ENCODE results near the gene YTHDC2. TPM values are rescaled to one million over a fixed set of nuclear protein-coding genes. Genes with fewer than 3 reads are reported as not detected.

YTHDC2 gene
- total and polyA plus RNA-seq, 8 donors, result 3.8 to 78.0 (median 22.9) TPM

DNA sequence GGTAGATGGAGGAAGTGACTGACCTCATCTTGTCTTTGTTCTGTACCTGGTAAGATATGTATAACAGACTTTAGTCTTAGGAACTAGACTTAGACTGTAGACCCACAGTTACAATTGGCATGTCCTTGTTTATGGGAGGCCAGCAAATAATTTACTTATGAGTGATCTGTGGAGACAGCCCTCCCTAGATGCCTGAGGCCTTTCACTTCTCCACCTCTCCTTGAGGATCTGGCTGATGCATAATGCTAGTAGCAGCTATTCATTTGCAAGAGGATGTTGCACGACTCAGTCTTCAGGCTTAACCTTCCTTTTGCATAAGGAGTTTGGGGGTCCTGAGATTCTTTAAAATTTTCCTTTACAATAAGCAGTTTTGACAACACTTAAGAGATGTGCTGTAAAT lies 100.7 kb downstream of the YTHDC2 start:
- Histone ChIP-seq H3K4me3 (no peak overlapping the region), H3K4me1 (no peaks in the 10 kb centered on the region), H3K27me3 (peaks cover 0 to 13% (median 0%) of the 10 kb centered on the region in 3 donors), H3K27ac (no peak overlapping the region), H3K36me3 (no peaks in the 10 kb centered on the region), H3K9me3 (peaks cover 0 to 5% (median 0%) of the 10 kb centered on the region in 4 donors)
- DNase-seq, result no peak
- TF ChIP-seq, protein P1, sequence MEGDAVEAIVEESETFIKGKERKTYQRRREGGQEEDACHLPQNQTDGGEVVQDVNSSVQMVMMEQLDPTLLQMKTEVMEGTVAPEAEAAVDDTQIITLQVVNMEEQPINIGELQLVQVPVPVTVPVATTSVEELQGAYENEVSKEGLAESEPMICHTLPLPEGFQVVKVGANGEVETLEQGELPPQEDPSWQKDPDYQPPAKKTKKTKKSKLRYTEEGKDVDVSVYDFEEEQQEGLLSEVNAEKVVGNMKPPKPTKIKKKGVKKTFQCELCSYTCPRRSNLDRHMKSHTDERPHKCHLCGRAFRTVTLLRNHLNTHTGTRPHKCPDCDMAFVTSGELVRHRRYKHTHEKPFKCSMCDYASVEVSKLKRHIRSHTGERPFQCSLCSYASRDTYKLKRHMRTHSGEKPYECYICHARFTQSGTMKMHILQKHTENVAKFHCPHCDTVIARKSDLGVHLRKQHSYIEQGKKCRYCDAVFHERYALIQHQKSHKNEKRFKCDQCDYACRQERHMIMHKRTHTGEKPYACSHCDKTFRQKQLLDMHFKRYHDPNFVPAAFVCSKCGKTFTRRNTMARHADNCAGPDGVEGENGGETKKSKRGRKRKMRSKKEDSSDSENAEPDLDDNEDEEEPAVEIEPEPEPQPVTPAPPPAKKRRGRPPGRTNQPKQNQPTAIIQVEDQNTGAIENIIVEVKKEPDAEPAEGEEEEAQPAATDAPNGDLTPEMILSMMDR (IDR thresholded peaks at IDR 0.05), result no peak
- TF ChIP-seq POLR2A (IDR thresholded peaks at IDR 0.05) (no peak), POLR2AphosphoS5 (IDR thresholded peaks at IDR 0.05) (no peak), EP300 (IDR thresholded peaks at IDR 0.05) (no peak)
- WGBS, 5 donors, result 31 to 47% (median 40%) methylated on average over 1 of the region's 1 CpG
- intact Hi-C loops (cut with DNase I; ENCODE audit: low total_unique reads), result no loop called here

DNA sequence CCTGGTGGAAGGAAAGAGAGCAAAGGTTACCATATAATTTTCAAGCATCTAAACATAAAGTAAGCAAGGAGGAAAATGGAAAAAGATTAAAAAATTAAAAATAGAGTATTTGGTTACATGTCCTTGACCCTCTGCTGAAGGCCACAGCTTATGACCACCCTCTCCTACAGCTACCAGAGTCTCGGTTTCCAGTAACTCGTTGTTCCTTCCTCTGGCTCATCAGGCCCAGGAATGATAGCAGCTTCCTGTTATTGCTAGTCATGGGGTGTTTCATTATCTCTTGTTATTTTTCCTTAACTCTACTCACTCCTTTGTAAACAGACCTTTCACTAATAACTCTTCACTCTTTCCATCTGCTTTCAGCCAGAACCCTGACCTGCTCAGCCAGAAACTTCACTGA lies 102.2 kb downstream of the YTHDC2 start:
- no peaks in the 10 kb centered on the region for H3K4me1 ChIP-seq
- H3K27me3 ChIP-seq, result peaks cover 0 to 13% (median 0%) of the 10 kb centered on the region in 3 donors
- intact Hi-C loops (cut with DNase I; ENCODE audit: low total_unique reads), result no loop called here
- peaks cover 0 to 5% (median 0%) of the 10 kb centered on the region in 4 donors for H3K9me3 ChIP-seq
- WGBS, 5 donors, result 28 to 40% (median 34%) methylated on average over 2 of the region's 2 CpGs
- H3K36me3 ChIP-seq, result no peaks in the 10 kb centered on the region
- no peak overlapping the region for H3K4me3 ChIP-seq
- DNase-seq, result no peak
- H3K27ac ChIP-seq, result no peak overlapping the region
- TF ChIP-seq POLR2A (IDR thresholded peaks at IDR 0.05), result no peak
- no peak for TF ChIP-seq EP300 (IDR thresholded peaks at IDR 0.05)
- TF ChIP-seq POLR2AphosphoS5 (IDR thresholded peaks at IDR 0.05), result no peak
- TF ChIP-seq, protein P1 (IDR thresholded peaks at IDR 0.05), result no peak

DNA sequence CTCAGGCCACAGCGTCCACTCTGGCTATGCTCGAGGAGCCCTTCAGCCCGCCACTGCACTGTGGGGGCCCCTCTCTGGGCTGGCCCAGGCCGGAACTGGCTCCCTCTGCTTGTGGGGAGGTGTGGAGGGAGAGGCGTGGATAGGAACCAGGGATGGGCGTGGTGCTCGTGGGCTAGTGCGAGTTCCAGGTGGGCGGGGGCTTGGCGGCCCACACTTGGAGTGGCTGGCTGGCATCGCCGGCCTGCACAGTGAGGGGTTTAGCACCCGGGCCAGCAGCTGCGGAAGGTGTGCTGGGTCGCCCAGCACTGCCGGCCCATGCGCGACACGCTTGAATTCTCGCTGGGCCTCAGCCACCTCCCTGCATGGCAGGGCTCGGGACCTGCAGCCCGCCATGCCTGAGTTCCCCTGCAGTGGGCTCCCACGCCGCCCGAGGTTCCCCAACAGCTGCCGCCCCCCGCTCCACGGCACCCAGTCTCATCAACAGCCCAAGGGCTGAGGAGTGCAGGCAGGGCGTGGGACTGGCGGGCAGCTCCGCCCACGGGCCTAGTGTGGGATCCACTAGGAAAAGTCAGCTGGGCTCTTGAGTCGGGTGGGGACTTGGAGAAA lies 103.8 kb downstream of the YTHDC2 start:
- no peak overlapping the region for H3K4me3 ChIP-seq
- H3K9me3 ChIP-seq, result peaks cover 0 to 5% (median 0%) of the 10 kb centered on the region in 4 donors
- peaks cover 0 to 11% (median 0%) of the 10 kb centered on the region in 3 donors for H3K27me3 ChIP-seq
- H3K27ac ChIP-seq, result no peak overlapping the region
- no peak for TF ChIP-seq EP300 (IDR thresholded peaks at IDR 0.05)
- TF ChIP-seq POLR2AphosphoS5 (IDR thresholded peaks at IDR 0.05), result no peak
- TF ChIP-seq, protein P1 (IDR thresholded peaks at IDR 0.05), result no peak
- TF ChIP-seq POLR2A (IDR thresholded peaks at IDR 0.05), result no peak
- 90 to 98% (median 97%) methylated on average over 24 to 33 of the region's 33 CpGs for WGBS, 5 donors
- no peaks in the 10 kb centered on the region for H3K36me3 ChIP-seq
- intact Hi-C loops (cut with DNase I; ENCODE audit: low total_unique reads), result no loop called here
- H3K4me1 ChIP-seq, result no peaks in the 10 kb centered on the region
- DNase-seq, result no peak

GRCh38 chr5:113632996-113633395 lies 119.5 kb downstream of the YTHDC2 start:
- Histone ChIP-seq H3K27ac (no peak overlapping the region), H3K27me3 (no peaks in the 10 kb centered on the region), H3K36me3 (no peaks in the 10 kb centered on the region), H3K9me3 (peaks cover 0 to 6% (median 4%) of the 10 kb centered on the region in 4 donors), H3K4me3 (no peak overlapping the region), H3K4me1 (no peaks in the 10 kb centered on the region)
- DNase-seq, result no peak
- TF ChIP-seq POLR2AphosphoS5 (IDR thresholded peaks at IDR 0.05) (no peak), POLR2A (IDR thresholded peaks at IDR 0.05) (no peak), EP300 (IDR thresholded peaks at IDR 0.05) (no peak)
- TF ChIP-seq, protein P1 (IDR thresholded peaks at IDR 0.05), result no peak
- intact Hi-C loops (cut with DNase I; ENCODE audit: low total_unique reads), result no loop called here

Measured in stomach (tissue), 9 donors.